DND-41 (cell line): Measurements from ENCODE around the gene NCR2.

ENCODE experiments used
- ATAC-seq: fragments of 200-7000 bp; cut with Tn5 transposase; 3 replicates; pipeline ENCODE4 v1.9.1; 2021; ENCODE audit warnings: low read depth; ENCODE audit not compliant: insufficient read depth
- DNase-seq: peaks from one replicate; pipeline ENCODE4 v3.0.0-alpha.2; 2020
- H2AFZ ChIP-seq: 2 replicates; pipeline ENCODE4 v1.6.0; 2012; ENCODE audit warnings: low read depth, low read length
- H3K27ac ChIP-seq: 2 replicates; pipeline ENCODE4 v1.5.1; 2012; ENCODE audit warnings: low read length, inconsistent platforms
- H3K27me3 ChIP-seq: fragments of 200-600 bp; sonication (generic); 2 replicates; pipeline ENCODE4 v1.6.0; 2012; ENCODE audit warnings: low read length, mild to moderate bottlenecking, inconsistent platforms; ENCODE audit not compliant: insufficient read depth, poor library complexity
- H3K36me3 ChIP-seq: 2 replicates; pipeline ENCODE4 v1.5.1; 2012; ENCODE audit warnings: low read length, inconsistent platforms; ENCODE audit not compliant: insufficient read depth
- H3K4me1 ChIP-seq: 2 replicates; pipeline ENCODE4 v1.5.1; 2012; ENCODE audit warnings: mild to moderate bottlenecking, low read length; ENCODE audit not compliant: insufficient read depth
- H3K4me2 ChIP-seq: 2 replicates; pipeline ENCODE4 v1.6.0; 2012; ENCODE audit warnings: mild to moderate bottlenecking, moderate library complexity, low read length, inconsistent platforms; ENCODE audit not compliant: insufficient read depth
- H3K4me3 ChIP-seq, 2 experiments: fragments of 200-600 bp in 1 of 2; shearing (Covaris generic) in 1 of 2; 2 replicates each; pipeline ENCODE4 v1.5.1; 2012 to 2016; ENCODE audit warnings: inconsistent platforms in 2 of 2, low read length in 2 of 2, mild to moderate bottlenecking in 2 of 2, low read depth in 1 of 2, moderate library complexity in 1 of 2
- H3K79me2 ChIP-seq: 2 replicates; pipeline ENCODE4 v1.6.0; 2012; ENCODE audit warnings: low read length, inconsistent platforms; ENCODE audit not compliant: insufficient read depth
- H3K9ac ChIP-seq: 2 replicates; pipeline ENCODE4 v1.6.0; 2012; ENCODE audit warnings: low read depth, mild to moderate bottlenecking, inconsistent platforms, low read length, moderate library complexity
- H3K9me3 ChIP-seq: 2 replicates; pipeline ENCODE4 v1.5.1; 2012; ENCODE audit warnings: low read length, moderate library complexity, mild to moderate bottlenecking, inconsistent platforms; ENCODE audit not compliant: insufficient read depth, severe bottlenecking
- H4K20me1 ChIP-seq: 2 replicates; pipeline ENCODE4 v1.6.0; 2012; ENCODE audit warnings: low read length; ENCODE audit not compliant: insufficient read depth
- CTCF ChIP-seq: IDR thresholded peaks from 2 replicates; pipeline ENCODE4 v1.5.1; 2012; ENCODE audit warnings: borderline replicate concordance, low read length, moderate library complexity, mild to moderate bottlenecking; ENCODE audit not compliant: poor library complexity, severe bottlenecking; ENCODE audit errors: extremely low read depth
- EZH2 ChIP-seq: IDR thresholded peaks from 3 replicates; pipeline ENCODE4 v1.6.1; 2012; ENCODE audit warnings: borderline replicate concordance, low read depth, mild to moderate bottlenecking, moderate library complexity, low read length, inconsistent platforms; ENCODE audit not compliant: severe bottlenecking

NCR2 gene

GRCh38 chr6:41392246-41392645 is 56.8 kb downstream of the NCR2 start:
- H3K4me2 ChIP-seq, result no peak overlapping the region
- H3K4me3 ChIP-seq, result no peak overlapping the region
- peaks cover 11% of the 10 kb centered on the region for H3K9me3 ChIP-seq
- no peak overlapping the region for H2AFZ ChIP-seq
- no peaks in the 10 kb centered on the region for H3K36me3 ChIP-seq
- no peak overlapping the region for H3K9ac ChIP-seq
- no peaks in the 10 kb centered on the region for H3K79me2 ChIP-seq
- H4K20me1 ChIP-seq, result no peaks in the 10 kb centered on the region
- ATAC-seq (peak; percentile 60; the same call in 1 of the 3 replicates), DNase-seq (no peak)
- TF ChIP-seq EZH2, result no peak
- peak; percentile 3 for TF ChIP-seq CTCF
- H3K27me3 ChIP-seq, result no peaks in the 10 kb centered on the region
- H3K27ac ChIP-seq, result no peak overlapping the region
- H3K4me1 ChIP-seq, result peaks cover 15% of the 10 kb centered on the region

- Histone ChIP-seq H3K79me2 (no peaks in the 10 kb centered on the region), H3K27ac (no peak overlapping the region), H2AFZ (no peak overlapping the region), H3K36me3 (no peaks in the 10 kb centered on the region), H3K27me3 (no peaks in the 10 kb centered on the region), H3K4me1 (peaks cover 15% of the 10 kb centered on the region), H4K20me1 (no peaks in the 10 kb centered on the region), H3K9me3 (peaks cover 11% of the 10 kb centered on the region), H3K4me2 (no peak overlapping the region), H3K4me3 (no peak overlapping the region), H3K9ac (no peak overlapping the region)
- no peak for TF ChIP-seq EZH2
- no peak for TF ChIP-seq CTCF
- DNase-seq (no peak), ATAC-seq (no peak)
These were observed 60.9 kb downstream of the NCR2 start for GRCh38 chr6:41396335-41396734.

- Histone ChIP-seq H3K4me2 (no peak overlapping the region), H3K4me1 (no peaks in the 10 kb centered on the region), H3K27ac (no peak overlapping the region), H4K20me1 (no peaks in the 10 kb centered on the region), H2AFZ (no peak overlapping the region), H3K36me3 (no peaks in the 10 kb centered on the region), H3K9me3 (peaks cover 3% of the 10 kb centered on the region), H3K79me2 (no peaks in the 10 kb centered on the region), H3K27me3 (no peaks in the 10 kb centered on the region), H3K4me3 (no peak overlapping the region), H3K9ac (no peak overlapping the region)
- DNase-seq (no peak), ATAC-seq (no peak)
- no peak for TF ChIP-seq CTCF
- no peak for TF ChIP-seq EZH2
These were observed 64.0 kb downstream of the NCR2 start for GRCh38 chr6:41399424-41399823.
